HG03378 (cell line): ENCODE measurements around the gene SLC9A9.

Source experiments
- ATAC-seq: cut with Tn5 transposase; IDR thresholded peaks from one replicate; pipeline ENCODE4 v1.9.1; 2021; ENCODE audit warnings: mild to moderate bottlenecking, moderate library complexity; ENCODE audit not compliant: unreplicated experiment

SLC9A9 gene

DNA sequence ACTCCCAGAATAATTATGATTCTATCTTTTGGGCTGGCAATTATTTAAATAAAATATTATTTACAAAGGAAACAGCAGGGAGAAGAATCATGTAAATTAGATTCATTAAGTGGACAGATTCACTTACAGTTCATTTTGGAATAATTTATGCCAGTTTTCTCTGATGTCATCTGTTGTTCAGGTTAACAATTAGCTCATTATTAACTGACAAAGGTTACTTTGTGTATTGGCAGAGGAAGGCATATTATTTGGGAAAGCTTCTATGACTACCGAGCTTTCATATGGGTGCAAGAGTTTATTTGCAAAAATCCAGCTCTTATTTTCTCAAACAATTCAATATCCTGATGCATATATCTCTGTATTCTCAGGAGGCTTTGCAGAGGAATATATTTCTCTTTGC, 504.3 kb downstream of the SLC9A9 start:
- no peak for ATAC-seq

DNA sequence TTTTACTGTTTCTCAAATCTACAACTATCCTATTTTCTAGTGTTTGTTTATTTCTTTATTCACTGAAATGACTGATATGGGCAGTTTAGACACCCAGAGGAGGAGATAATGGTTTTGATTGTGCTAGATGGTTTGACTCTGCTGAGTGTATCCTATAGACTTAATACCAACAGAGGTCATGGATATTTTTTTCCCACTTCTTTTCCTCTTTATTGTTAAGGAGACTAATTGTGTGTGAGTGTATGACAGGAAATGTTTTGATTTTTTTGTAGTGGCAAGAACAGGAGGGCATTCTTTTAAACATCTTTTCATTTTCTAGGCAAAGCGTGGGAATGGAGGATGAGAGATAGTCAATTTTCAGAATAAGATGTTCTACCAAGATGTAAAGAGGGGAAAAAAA, 505.2 kb downstream of the SLC9A9 start:
- no peak for ATAC-seq

DNA sequence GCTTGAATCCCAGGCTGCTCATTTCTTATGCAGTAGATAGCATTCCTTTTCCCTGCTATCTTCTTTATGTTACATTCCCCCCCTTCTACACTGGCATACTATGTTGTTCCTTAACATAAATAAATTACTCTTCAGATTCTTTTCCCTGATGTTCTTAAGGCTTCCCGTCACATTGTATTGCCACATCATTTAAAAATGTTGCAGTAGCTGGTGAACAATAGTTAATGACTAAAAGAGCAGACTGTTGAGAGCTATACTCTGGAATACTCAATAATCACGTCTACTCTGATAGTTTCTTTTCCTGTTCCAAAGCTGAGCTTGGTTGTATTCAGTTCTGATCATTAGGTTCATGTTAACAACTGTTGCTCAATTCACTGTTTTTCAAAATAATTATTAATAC, 508.8 kb downstream of the SLC9A9 start:
- ATAC-seq, result no peak

DNA sequence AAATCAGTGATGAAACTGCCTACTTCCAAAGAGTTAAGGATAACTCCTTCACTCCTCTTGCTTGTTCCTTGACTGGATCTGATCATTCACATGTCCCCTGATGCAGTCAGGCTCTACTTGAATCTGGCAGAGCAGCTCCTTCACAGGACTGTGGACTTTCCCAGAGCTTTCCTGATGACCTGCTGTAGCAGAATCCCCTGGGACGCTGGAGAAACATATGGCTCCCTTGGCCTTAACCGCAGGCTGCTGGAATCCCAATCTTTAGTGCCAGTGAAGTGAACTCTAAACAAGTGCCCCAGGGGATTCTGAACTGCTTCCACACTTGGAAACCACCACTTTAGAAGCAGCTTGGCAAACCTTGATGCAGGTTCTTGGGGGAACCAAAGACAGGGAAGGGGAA, 510.9 kb downstream of the SLC9A9 start:
- ATAC-seq, result no peak

DNA sequence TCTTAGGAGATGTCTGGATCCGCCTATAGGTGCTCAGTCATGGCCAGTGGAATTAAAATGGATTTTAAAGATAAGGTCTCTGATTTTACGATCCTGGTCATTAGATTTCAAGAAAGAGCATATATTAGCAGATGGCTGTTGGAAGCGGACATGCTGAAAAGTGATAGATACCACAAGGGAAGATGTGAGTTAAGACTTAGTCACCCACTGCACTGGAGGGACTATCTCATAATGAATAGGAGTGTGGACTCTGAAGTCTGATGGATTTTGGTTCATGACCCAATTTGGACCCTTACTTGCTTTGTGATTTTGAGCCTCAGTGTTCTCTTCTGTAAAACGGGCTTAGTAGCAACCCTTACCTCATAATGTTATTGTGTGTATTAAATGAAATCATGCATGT, 514.0 kb downstream of the SLC9A9 start:
- no peak for ATAC-seq

- ATAC-seq, result no peak
Observed at GRCh38 chr3:143333367-143333766, 514.9 kb downstream of the SLC9A9 start.

GRCh38 chr3:143332026-143332425, 516.2 kb downstream of the SLC9A9 start:
- no peak for ATAC-seq

DNA sequence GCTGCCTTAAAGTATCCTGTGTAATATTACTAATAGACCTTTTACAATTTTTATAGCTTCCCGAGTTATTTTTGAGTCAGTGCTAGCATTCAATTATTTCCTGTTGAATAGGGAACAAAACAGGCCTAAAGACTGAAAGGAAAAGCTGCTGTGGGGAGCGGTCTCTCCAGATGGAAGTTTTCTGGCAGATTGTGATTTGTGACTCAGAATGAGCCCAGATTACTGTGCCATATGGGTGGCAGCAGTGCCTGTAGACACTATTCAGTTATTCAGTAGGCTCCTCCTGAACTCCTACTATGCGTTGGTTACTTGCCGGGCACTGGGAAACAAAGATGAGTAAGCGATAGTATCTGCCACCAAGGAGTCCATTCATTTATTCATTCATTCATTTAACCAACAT, 516.9 kb downstream of the SLC9A9 start:
- ATAC-seq, result no peak

- ATAC-seq, result no peak
Observed at GRCh38 chr3:143330296-143330868, 517.9 kb downstream of the SLC9A9 start.

GRCh38 chr3:143329567-143330211, 518.6 kb downstream of the SLC9A9 start:
- ATAC-seq, result no peak

DNA sequence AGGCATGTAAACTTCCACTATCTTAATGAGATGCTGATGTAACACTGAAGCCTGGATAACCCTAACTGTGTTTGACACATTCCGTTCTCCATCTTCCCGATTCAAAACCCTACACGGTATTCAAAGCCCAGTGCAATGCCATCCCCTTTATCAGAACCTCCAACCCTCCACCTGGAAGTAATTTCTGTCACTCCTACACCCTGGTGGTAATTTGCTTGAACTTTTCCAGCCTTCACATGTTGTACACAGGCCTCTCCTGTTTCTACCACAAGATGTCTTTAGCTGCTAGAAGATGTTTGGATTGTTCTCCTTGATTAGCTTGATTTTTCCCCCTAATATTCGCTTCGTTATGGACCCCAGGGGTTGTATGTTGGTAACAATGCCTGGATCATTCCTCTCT, 519.8 kb downstream of the SLC9A9 start:
- no peak for ATAC-seq

DNA sequence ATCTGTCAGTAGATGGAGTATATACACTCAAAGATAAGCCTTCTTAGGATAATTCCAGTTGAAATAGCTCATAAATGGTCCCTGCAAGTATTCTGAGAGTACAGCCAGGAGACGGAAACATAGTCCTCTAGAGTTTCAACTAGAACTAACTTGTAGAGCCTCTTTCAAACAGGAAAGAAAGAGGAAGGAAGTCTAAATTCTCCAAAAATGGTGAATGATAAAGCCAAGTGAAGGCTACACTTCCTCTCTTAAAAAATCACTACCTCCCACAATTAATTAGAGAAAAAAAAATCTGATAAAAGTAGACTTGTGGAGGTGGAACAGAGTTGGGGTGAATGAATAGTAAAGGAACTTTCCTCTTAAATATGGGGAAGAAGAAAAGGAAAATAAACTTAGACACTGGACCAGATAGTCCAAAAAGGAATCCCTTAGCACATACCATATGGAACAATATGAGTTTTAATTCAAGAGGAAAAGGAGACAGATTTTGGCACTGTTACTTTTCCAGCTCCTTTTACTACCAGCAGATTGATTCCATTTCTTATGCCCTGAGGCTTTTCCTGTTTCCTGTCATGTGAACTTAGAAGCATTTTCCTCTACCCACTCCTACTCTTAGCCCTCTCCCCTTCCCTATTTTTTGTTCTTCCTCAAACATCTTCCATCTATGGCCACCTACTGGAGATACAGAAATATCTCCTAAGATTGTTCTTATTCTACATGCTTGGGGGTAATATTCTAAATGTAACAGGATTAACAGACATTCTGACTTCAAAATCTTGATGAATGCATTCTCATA, 521.1 kb downstream of the SLC9A9 start:
- no peak for ATAC-seq

GRCh38 chr3:143321058-143321769, 527.1 kb downstream of the SLC9A9 start:
- no peak for ATAC-seq

DNA sequence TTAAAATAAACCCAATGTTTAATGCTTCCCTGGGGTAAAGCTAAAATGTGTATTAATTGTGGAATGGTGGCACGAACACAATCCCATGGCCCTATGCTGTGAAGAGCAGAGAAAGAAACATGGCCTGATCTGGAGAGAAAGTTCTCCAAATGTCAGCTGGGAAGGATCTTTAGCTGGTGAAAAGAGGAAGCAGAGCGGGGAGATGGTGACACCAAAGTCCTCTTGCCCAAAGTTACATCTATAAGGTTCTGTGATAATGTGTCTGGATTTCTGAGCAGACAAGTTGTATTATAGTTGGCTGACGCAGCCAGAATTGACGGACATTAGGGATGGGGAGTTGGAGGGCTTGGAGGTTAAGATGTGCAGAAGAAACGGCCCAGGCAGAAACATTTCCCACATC, 532.5 kb downstream of the SLC9A9 start:
- ATAC-seq, result no peak

GRCh38 chr3:143314251-143315093, 533.8 kb downstream of the SLC9A9 start:
- ATAC-seq, result no peak

- ATAC-seq, result no peak
Observed at GRCh38 chr3:143313893-143314188, 534.4 kb downstream of the SLC9A9 start.

DNA sequence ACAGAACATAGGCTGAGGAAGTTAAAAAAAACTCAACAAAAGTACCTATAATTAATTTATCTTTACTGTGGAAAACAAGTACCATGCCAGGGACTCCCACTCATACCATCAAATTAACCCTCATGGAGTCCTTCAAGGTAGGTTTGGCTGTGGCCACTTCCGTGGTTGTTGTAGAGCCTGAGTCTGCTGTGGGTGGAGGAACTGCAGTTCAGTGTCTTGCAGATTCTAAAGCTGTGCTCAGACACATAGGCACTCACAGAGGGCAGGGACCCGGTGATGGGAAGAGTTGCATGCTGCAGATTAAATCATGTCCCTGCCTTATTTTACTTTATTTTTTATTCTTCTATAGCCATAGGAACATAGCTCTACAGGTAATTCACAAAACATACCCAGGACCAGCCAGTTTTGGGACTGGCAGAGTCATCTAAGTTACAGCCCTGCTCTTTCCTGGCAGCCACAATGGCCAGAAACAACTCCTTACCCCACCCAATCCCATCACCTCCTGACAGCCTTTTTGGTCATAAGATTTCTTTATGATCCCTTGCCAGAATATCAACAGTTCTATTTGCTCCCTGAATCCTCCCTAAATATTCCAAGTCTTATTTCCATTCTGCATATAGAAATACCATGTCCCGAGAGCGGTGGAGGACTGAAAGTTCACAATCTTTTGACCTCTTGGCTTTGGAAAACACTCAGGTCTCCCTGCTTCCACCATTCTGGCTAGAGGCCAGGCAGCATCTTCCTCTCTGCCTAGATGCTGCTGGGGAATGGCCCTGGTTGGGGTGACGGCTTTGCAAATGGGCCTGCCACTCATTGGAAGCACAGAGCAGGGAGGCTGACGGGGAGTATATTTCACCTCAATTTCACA, 535.0 kb downstream of the SLC9A9 start:
- ATAC-seq, result no peak

GRCh38 chr3:143311096-143311495, 537.2 kb downstream of the SLC9A9 start:
- no peak for ATAC-seq

DNA sequence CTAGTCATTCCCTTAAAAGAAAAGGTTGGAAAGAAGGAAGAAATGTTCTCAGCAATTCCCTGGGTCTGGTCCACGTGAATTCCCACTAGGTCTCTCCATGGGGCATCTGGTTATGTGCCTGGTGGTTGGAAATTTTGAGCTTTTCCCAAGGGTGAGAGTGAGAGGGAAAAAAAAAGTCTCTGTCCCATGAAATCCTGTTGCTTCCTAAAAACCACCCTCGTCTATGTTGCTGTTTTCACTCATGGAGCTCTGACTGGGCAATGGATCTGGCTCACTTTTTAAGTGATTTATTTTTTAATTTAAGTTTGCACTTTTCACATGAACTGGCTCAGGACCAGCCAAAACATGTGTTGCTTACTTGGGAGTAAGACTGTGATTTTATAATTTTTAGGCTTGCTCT, 538.6 kb downstream of the SLC9A9 start:
- no peak for ATAC-seq

GRCh38 chr3:143307613-143308183, 540.6 kb downstream of the SLC9A9 start:
- peak; percentile 76 for ATAC-seq
